ENCODE measurements around the gene PFDN1.

Gene PFDN1

GRCh38 chr5:140302786-140303639, at the start of gene PFDN1:
TSS of gene PFDN1 (minus strand) at chr5:140303101. CDS start at chr5:140303073, 28 bp downstream.
- Histone ChIP-seq H3K27ac (peak within 1 kb of the TSS; percentile 73), H3K9ac (ENCODE audit: insufficient read length) (peak within 1 kb of the TSS; percentile 95), H3K4me3 (peak within 1 kb of the TSS; percentile 91), H3K9me3 (ENCODE audit: low read depth, low read length) (no peaks in the 10 kb centered on the region), H3K36me3 (ENCODE audit: insufficient read depth, low read length) (peaks cover 20% of the 10 kb centered on the region; the same call in 1 of the 2 replicates)
- peak; percentile 86 for DNase-seq (ENCODE audit: low read depth, low spot score)
- TF ChIP-seq EZH2 (IDR thresholded peaks at IDR 0.05) (no peak), POLR2AphosphoS5 (IDR thresholded peaks at IDR 0.05; ENCODE audit: borderline replicate concordance, low read depth, low read length) (peak; percentile 93), FOXP2 (optimal IDR thresholded peaks at IDR 0.05; ENCODE audit: control extremely low read depth, extremely low read length, insufficient read depth) (no peak)

- Histone ChIP-seq H3K27ac (no peak overlapping the region), H3K9ac (ENCODE audit: insufficient read length) (no peak overlapping the region), H3K4me3 (no peak overlapping the region), H3K36me3 (ENCODE audit: insufficient read depth, low read length) (no peaks in the 10 kb centered on the region), H3K9me3 (ENCODE audit: low read depth, low read length) (no peaks in the 10 kb centered on the region)
- TF ChIP-seq EZH2 (IDR thresholded peaks at IDR 0.05) (no peak), FOXP2 (optimal IDR thresholded peaks at IDR 0.05; ENCODE audit: control extremely low read depth, extremely low read length, insufficient read depth) (no peak)
- DNase-seq (ENCODE audit: low read depth, low spot score) = no peak
Measured at GRCh38 chr5:140351609-140352334, 48.9 kb upstream of the PFDN1 start.

GRCh38 chr5:140349244-140349643, 46.3 kb upstream of the PFDN1 start:
- H3K36me3 ChIP-seq (ENCODE audit: insufficient read depth, low read length) = no peaks in the 10 kb centered on the region
- no peak for DNase-seq (ENCODE audit: low read depth, low spot score)
- TF ChIP-seq EZH2 (IDR thresholded peaks at IDR 0.05) (no peak), FOXP2 (optimal IDR thresholded peaks at IDR 0.05; ENCODE audit: control extremely low read depth, extremely low read length, insufficient read depth) (no peak), POLR2AphosphoS5 (IDR thresholded peaks at IDR 0.05; ENCODE audit: borderline replicate concordance, low read depth, low read length) (no peak)
- no peaks in the 10 kb centered on the region for H3K9me3 ChIP-seq (ENCODE audit: low read depth, low read length)
- H3K9ac ChIP-seq (ENCODE audit: insufficient read length) = no peak overlapping the region
- H3K4me3 ChIP-seq = no peak overlapping the region
- H3K27ac ChIP-seq = no peak overlapping the region

GRCh38 chr5:140348104-140348503, 45.2 kb upstream of the PFDN1 start:
- H3K9ac ChIP-seq (ENCODE audit: insufficient read length) = no peak overlapping the region
- no peak overlapping the region for H3K27ac ChIP-seq
- no peak for DNase-seq (ENCODE audit: low read depth, low spot score)

GRCh38 chr5:140347360-140347759, 44.5 kb upstream of the PFDN1 start:
- no peak overlapping the region for H3K27ac ChIP-seq
- no peak overlapping the region for H3K9ac ChIP-seq (ENCODE audit: insufficient read length)
- DNase-seq (ENCODE audit: low read depth, low spot score) = no peak
- TF ChIP-seq FOXP2 (optimal IDR thresholded peaks at IDR 0.05; ENCODE audit: control extremely low read depth, extremely low read length, insufficient read depth) = no peak
- TF ChIP-seq POLR2AphosphoS5 (IDR thresholded peaks at IDR 0.05; ENCODE audit: borderline replicate concordance, low read depth, low read length) = no peak
- TF ChIP-seq EZH2 (IDR thresholded peaks at IDR 0.05) = no peak
- no peaks in the 10 kb centered on the region for H3K9me3 ChIP-seq (ENCODE audit: low read depth, low read length)
- no peaks in the 10 kb centered on the region for H3K36me3 ChIP-seq (ENCODE audit: insufficient read depth, low read length)
- H3K4me3 ChIP-seq = no peak overlapping the region

More at GRCh38 chr5:140348104-140348503, 45.2 kb upstream of the PFDN1 start:
- H3K36me3 ChIP-seq (ENCODE audit: insufficient read depth, low read length) = no peaks in the 10 kb centered on the region
- H3K4me3 ChIP-seq = no peak overlapping the region
- H3K9me3 ChIP-seq (ENCODE audit: low read depth, low read length) = no peaks in the 10 kb centered on the region
- TF ChIP-seq EZH2 (IDR thresholded peaks at IDR 0.05) (no peak), POLR2AphosphoS5 (IDR thresholded peaks at IDR 0.05; ENCODE audit: borderline replicate concordance, low read depth, low read length) (no peak), FOXP2 (optimal IDR thresholded peaks at IDR 0.05; ENCODE audit: control extremely low read depth, extremely low read length, insufficient read depth) (no peak)

GRCh38 chr5:140346348-140347221, 43.7 kb upstream of the PFDN1 start, which contains the start of gene HBEGF:
TSS of gene HBEGF (minus strand) at chr5:140346603. CDS start at chr5:140346328, 275 bp downstream.
- no peak within 1 kb of the TSS for H3K27ac ChIP-seq
- TF ChIP-seq POLR2AphosphoS5 (IDR thresholded peaks at IDR 0.05; ENCODE audit: borderline replicate concordance, low read depth, low read length) = peak; percentile 41; the same call in 1 of the 2 replicates
- no peak for TF ChIP-seq EZH2 (IDR thresholded peaks at IDR 0.05)
- no peak for TF ChIP-seq FOXP2 (optimal IDR thresholded peaks at IDR 0.05; ENCODE audit: control extremely low read depth, extremely low read length, insufficient read depth)

GRCh38 chr5:140345919-140346347, 43.0 kb upstream of the PFDN1 start:
- no peak for DNase-seq (ENCODE audit: low read depth, low spot score)
- Histone ChIP-seq H3K9me3 (ENCODE audit: low read depth, low read length) (no peaks in the 10 kb centered on the region), H3K36me3 (ENCODE audit: insufficient read depth, low read length) (no peaks in the 10 kb centered on the region), H3K9ac (ENCODE audit: insufficient read length) (no peak overlapping the region), H3K4me3 (peak overlapping the region; percentile 83), H3K27ac (no peak overlapping the region)
- TF ChIP-seq POLR2AphosphoS5 (IDR thresholded peaks at IDR 0.05; ENCODE audit: borderline replicate concordance, low read depth, low read length) (no peak), FOXP2 (optimal IDR thresholded peaks at IDR 0.05; ENCODE audit: control extremely low read depth, extremely low read length, insufficient read depth) (no peak), EZH2 (IDR thresholded peaks at IDR 0.05) (no peak)

More at GRCh38 chr5:140346348-140347221, 43.7 kb upstream of the PFDN1 start, which contains the start of gene HBEGF:
- Histone ChIP-seq H3K9me3 (ENCODE audit: low read depth, low read length) (no peaks in the 10 kb centered on the region), H3K4me3 (peak within 1 kb of the TSS; percentile 83), H3K9ac (ENCODE audit: insufficient read length) (peak within 1 kb of the TSS; percentile 33), H3K36me3 (ENCODE audit: insufficient read depth, low read length) (no peaks in the 10 kb centered on the region)
- no peak for DNase-seq (ENCODE audit: low read depth, low spot score)
